ENCODE results near the gene EGFL7. TPM values are rescaled to one million over a fixed set of nuclear protein-coding genes. Genes with fewer than 3 reads are reported as not detected.

The EGFL7 gene
- polyA plus RNA-seq, 1 of the 3 experiments (the other 2 are of a cell fraction), result 43.0 TPM

DNA sequence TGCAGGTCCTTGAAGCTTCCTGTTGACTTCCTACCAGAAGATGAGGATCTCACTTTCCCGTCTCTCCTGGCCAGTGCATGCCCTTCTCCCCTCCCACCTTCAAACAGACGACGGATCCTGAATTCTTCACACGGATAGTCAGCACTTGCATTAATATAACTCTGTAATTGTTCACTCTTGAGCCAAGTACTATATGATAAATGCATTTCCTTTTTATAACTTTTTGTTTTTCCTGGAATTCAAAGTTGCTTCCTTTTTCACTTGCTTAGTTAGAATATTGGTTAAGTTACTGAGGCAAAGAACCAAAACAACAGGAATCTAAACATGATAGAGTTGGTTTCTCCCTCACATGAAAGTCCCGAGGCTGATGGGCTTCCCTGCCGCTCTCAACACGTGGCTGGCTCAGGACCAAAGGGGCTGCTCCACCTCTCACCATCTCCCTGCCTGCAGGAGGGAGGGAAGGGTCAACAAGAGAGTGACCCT is 20.2 kb upstream of the EGFL7 start:
- no peaks in the 10 kb centered on the region for H3K36me3 ChIP-seq (replicated peaks in 1 of 2; ENCODE audit: control insufficient read depth in 1 of 2, insufficient read depth in 2 of 2, low read length in 1 of 2)
- peaks cover 0 to 27% of the 10 kb centered on the region in 2 experiments; a peak in 1 of 4 replicates for H3K4me1 ChIP-seq (ENCODE audit: control insufficient read depth in 1 of 2, insufficient read depth in 2 of 2, low read depth in 1 of 2, low read length in 1 of 2)
- H3K27ac ChIP-seq (ENCODE audit: low read depth in 2 of 2, low read length in 1 of 2), result no peak overlapping the region
- TF ChIP-seq CHD2 (IDR thresholded peaks at IDR 0.05; ENCODE audit: low read length, partially characterized antibody) (no peak), EZH2phosphoT487 (IDR thresholded peaks at IDR 0.05; ENCODE audit: borderline replicate concordance, low read depth) (no peak), JUND (IDR thresholded peaks at IDR 0.05) (no peak), SIN3A (IDR thresholded peaks at IDR 0.05; ENCODE audit: borderline replicate concordance, low read depth, low read length) (no peak), GATA2 (CRISPR knock-in tag; IDR thresholded peaks at IDR 0.05) (no peak), MEF2A (IDR thresholded peaks at IDR 0.05; ENCODE audit: borderline replicate concordance, low read depth) (no peak), FOXM1 (IDR thresholded peaks at IDR 0.05; ENCODE audit: low read depth) (no peak), RCOR1 (IDR thresholded peaks at IDR 0.05; ENCODE audit: low read length) (no peak)
- TF ChIP-seq, protein P1, sequence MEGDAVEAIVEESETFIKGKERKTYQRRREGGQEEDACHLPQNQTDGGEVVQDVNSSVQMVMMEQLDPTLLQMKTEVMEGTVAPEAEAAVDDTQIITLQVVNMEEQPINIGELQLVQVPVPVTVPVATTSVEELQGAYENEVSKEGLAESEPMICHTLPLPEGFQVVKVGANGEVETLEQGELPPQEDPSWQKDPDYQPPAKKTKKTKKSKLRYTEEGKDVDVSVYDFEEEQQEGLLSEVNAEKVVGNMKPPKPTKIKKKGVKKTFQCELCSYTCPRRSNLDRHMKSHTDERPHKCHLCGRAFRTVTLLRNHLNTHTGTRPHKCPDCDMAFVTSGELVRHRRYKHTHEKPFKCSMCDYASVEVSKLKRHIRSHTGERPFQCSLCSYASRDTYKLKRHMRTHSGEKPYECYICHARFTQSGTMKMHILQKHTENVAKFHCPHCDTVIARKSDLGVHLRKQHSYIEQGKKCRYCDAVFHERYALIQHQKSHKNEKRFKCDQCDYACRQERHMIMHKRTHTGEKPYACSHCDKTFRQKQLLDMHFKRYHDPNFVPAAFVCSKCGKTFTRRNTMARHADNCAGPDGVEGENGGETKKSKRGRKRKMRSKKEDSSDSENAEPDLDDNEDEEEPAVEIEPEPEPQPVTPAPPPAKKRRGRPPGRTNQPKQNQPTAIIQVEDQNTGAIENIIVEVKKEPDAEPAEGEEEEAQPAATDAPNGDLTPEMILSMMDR (IDR thresholded peaks at IDR 0.05), result no peak
- TF ChIP-seq, protein P2, sequence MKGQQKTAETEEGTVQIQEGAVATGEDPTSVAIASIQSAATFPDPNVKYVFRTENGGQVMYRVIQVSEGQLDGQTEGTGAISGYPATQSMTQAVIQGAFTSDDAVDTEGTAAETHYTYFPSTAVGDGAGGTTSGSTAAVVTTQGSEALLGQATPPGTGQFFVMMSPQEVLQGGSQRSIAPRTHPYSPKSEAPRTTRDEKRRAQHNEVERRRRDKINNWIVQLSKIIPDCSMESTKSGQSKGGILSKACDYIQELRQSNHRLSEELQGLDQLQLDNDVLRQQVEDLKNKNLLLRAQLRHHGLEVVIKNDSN (IDR thresholded peaks at IDR 0.05; ENCODE audit: borderline replicate concordance, low read depth), result no peak
- no peaks in the 10 kb centered on the region for H4K20me1 ChIP-seq (ENCODE audit: insufficient read depth)
- H3K9me3 ChIP-seq, result no peaks in the 10 kb centered on the region
- H3K9ac ChIP-seq, result no peak overlapping the region
- H3K9me2 ChIP-seq, result no peaks in the 10 kb centered on the region
- no peak overlapping the region for H2AFZ ChIP-seq (ENCODE audit: low read depth)
- ChIA-PET POLR2A (no interaction called here), CTCF (interaction anchor here (1.0 to 3.2 kb wide), 6 partner anchors 11 to 158 kb away, joined by 3 to 15 read pairs (median 6); no protein-coding TSS in a partner anchor)
- H3K4me3 ChIP-seq (ENCODE audit: low read depth in 2 of 2, low read length in 1 of 2), result no peak overlapping the region
- WGBS (ENCODE audit: low lambda C conversion rate), result 72% methylated on average over 7 of the region's 7 CpGs
- no peak overlapping the region for H3K4me2 ChIP-seq
- no peaks in the 10 kb centered on the region for H3K27me3 ChIP-seq (ENCODE audit: insufficient read depth)
- H3F3A ChIP-seq (replicated peaks; ENCODE audit: insufficient read depth), result no peaks in the 10 kb centered on the region
- DNase-seq, result no peak
- no peaks in the 10 kb centered on the region for H3K79me2 ChIP-seq (ENCODE audit: insufficient read depth)

DNA sequence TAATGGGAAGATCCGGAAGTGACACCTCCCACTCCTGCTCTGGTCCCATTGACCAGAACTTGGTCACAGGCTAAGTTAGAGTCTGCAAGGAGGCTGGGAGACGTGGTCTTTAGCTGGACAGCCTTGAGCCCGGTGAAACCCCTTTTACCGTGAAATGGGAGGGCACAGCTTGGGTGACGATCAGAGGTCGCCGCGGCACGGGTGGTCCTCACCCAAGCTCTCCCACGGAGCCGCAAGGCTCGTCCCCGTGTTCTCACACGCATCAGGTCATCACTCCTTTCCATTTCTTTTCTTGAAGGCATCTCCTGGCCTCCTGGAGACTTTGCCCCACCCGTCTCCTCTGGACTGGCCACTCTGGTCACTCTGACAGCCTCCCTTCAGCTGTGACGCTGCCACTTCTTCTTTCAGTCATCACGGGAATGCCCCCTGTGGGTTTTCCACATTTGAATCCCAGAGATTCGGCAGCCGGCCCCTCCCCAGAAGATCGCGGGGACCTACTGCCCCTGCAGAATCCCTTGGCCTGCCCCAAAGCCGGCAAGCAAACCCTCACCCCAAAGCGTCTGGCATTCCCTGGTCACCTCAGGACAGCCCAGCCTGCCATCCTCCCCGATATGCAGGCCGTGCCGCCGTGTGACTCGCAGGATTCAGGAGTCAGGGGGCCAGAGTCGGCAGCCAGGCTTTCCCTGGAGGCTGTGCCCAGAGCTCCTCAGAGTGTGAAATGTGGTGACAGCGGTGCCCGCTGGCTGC is 18.9 kb upstream of the EGFL7 start:
- no peak for DNase-seq
- CTCF ChIA-PET, result interaction anchor here (0.7 to 3.2 kb wide), 7 partner anchors 19 to 159 kb away, joined by 3 to 15 read pairs (median 4); no protein-coding TSS in a partner anchor
- POLR2A ChIA-PET, result no interaction called here
- Histone ChIP-seq H3K27me3 (ENCODE audit: insufficient read depth) (no peaks in the 10 kb centered on the region), H3K9me3 (no peaks in the 10 kb centered on the region), H3K4me1 (ENCODE audit: control insufficient read depth in 1 of 2, insufficient read depth in 2 of 2, low read depth in 1 of 2, low read length in 1 of 2) (peaks cover 0 to 30% of the 10 kb centered on the region in 2 experiments; a peak in 1 of 4 replicates), H3K9me2 (no peaks in the 10 kb centered on the region), H3K9ac (no peak overlapping the region), H3K79me2 (ENCODE audit: insufficient read depth) (no peaks in the 10 kb centered on the region), H3K36me3 (replicated peaks in 1 of 2; ENCODE audit: control insufficient read depth in 1 of 2, insufficient read depth in 2 of 2, low read length in 1 of 2) (no peaks in the 10 kb centered on the region), H4K20me1 (ENCODE audit: insufficient read depth) (no peaks in the 10 kb centered on the region), H3F3A (replicated peaks; ENCODE audit: insufficient read depth) (no peaks in the 10 kb centered on the region), H3K4me3 (ENCODE audit: low read depth in 2 of 2, low read length in 1 of 2) (no peak overlapping the region), H2AFZ (ENCODE audit: low read depth) (no peak overlapping the region), H3K4me2 (no peak overlapping the region), H3K27ac (ENCODE audit: low read depth in 2 of 2, low read length in 1 of 2) (no peak overlapping the region)
- WGBS (ENCODE audit: low lambda C conversion rate), result 87% methylated on average over 21 of the region's 31 CpGs
- TF ChIP-seq, protein P3, sequence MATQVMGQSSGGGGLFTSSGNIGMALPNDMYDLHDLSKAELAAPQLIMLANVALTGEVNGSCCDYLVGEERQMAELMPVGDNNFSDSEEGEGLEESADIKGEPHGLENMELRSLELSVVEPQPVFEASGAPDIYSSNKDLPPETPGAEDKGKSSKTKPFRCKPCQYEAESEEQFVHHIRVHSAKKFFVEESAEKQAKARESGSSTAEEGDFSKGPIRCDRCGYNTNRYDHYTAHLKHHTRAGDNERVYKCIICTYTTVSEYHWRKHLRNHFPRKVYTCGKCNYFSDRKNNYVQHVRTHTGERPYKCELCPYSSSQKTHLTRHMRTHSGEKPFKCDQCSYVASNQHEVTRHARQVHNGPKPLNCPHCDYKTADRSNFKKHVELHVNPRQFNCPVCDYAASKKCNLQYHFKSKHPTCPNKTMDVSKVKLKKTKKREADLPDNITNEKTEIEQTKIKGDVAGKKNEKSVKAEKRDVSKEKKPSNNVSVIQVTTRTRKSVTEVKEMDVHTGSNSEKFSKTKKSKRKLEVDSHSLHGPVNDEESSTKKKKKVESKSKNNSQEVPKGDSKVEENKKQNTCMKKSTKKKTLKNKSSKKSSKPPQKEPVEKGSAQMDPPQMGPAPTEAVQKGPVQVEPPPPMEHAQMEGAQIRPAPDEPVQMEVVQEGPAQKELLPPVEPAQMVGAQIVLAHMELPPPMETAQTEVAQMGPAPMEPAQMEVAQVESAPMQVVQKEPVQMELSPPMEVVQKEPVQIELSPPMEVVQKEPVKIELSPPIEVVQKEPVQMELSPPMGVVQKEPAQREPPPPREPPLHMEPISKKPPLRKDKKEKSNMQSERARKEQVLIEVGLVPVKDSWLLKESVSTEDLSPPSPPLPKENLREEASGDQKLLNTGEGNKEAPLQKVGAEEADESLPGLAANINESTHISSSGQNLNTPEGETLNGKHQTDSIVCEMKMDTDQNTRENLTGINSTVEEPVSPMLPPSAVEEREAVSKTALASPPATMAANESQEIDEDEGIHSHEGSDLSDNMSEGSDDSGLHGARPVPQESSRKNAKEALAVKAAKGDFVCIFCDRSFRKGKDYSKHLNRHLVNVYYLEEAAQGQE (IDR thresholded peaks at IDR 0.05; ENCODE audit: low read depth, low read length), result no peak
- TF ChIP-seq, protein P4, sequence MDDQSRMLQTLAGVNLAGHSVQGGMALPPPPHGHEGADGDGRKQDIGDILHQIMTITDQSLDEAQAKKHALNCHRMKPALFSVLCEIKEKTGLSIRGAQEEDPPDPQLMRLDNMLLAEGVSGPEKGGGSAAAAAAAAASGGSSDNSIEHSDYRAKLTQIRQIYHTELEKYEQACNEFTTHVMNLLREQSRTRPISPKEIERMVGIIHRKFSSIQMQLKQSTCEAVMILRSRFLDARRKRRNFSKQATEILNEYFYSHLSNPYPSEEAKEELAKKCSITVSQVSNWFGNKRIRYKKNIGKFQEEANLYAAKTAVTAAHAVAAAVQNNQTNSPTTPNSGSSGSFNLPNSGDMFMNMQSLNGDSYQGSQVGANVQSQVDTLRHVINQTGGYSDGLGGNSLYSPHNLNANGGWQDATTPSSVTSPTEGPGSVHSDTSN (IDR thresholded peaks at IDR 0.05), result no peak
- no peak for TF ChIP-seq TAF1 (IDR thresholded peaks at IDR 0.05; ENCODE audit: borderline replicate concordance, low read depth, low read length)
- no peak for TF ChIP-seq SIN3A (IDR thresholded peaks at IDR 0.05; ENCODE audit: borderline replicate concordance, low read depth, low read length)
- no peak for TF ChIP-seq FOXJ3 (CRISPR knock-in tag; IDR thresholded peaks at IDR 0.05)
- TF ChIP-seq JUND (IDR thresholded peaks at IDR 0.05), result no peak
- no peak for TF ChIP-seq RAD21 (IDR thresholded peaks at IDR 0.05; ENCODE audit: low read length)
- TF ChIP-seq POLR2AphosphoS5 (IDR thresholded peaks at IDR 0.05; ENCODE audit: low read depth, low read length), result no peak
- TF ChIP-seq MEF2A (IDR thresholded peaks at IDR 0.05; ENCODE audit: borderline replicate concordance, low read depth), result no peak
- TF ChIP-seq, protein P5, sequence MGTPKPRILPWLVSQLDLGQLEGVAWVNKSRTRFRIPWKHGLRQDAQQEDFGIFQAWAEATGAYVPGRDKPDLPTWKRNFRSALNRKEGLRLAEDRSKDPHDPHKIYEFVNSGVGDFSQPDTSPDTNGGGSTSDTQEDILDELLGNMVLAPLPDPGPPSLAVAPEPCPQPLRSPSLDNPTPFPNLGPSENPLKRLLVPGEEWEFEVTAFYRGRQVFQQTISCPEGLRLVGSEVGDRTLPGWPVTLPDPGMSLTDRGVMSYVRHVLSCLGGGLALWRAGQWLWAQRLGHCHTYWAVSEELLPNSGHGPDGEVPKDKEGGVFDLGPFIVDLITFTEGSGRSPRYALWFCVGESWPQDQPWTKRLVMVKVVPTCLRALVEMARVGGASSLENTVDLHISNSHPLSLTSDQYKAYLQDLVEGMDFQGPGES (IDR thresholded peaks at IDR 0.05; ENCODE audit: low read depth, low read length), result no peak

Data from SK-N-SH (cell line).